ENCODE measurements around the gene ABCD4.
"Not testable (repeated sequence)": the region's sequence is repeated elsewhere in the genome, so short reads cannot be mapped to it uniquely, and the experiment has no call there.

The ABCD4 gene

DNA sequence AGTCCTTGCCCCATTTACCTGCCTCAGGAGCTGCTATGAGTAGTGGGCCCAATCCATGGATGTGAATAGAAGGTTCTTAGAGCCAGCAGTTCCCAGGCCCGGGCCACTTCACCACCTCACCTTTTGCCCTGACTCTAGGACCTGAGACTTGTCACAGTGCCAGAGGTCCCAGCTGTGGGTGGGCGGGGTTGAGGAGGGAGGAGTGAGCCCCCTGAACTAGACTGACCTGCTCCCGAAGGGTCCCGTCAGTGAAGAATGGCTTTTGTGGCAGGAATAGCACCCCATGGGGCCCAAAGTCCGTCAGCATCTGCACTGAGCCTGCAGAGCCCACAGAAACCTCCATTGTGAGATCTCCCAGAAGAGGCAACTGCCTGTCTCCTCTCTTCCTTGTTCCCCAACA lies 12.9 kb downstream of the ABCD4 start:
- no peak overlapping the region for H3K27ac ChIP-seq
- TF ChIP-seq ZFX (IDR thresholded peaks at IDR 0.05; ENCODE audit: borderline replicate concordance): no peak
- TF ChIP-seq, protein P1, sequence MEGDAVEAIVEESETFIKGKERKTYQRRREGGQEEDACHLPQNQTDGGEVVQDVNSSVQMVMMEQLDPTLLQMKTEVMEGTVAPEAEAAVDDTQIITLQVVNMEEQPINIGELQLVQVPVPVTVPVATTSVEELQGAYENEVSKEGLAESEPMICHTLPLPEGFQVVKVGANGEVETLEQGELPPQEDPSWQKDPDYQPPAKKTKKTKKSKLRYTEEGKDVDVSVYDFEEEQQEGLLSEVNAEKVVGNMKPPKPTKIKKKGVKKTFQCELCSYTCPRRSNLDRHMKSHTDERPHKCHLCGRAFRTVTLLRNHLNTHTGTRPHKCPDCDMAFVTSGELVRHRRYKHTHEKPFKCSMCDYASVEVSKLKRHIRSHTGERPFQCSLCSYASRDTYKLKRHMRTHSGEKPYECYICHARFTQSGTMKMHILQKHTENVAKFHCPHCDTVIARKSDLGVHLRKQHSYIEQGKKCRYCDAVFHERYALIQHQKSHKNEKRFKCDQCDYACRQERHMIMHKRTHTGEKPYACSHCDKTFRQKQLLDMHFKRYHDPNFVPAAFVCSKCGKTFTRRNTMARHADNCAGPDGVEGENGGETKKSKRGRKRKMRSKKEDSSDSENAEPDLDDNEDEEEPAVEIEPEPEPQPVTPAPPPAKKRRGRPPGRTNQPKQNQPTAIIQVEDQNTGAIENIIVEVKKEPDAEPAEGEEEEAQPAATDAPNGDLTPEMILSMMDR (IDR thresholded peaks at IDR 0.05): no peak

DNA sequence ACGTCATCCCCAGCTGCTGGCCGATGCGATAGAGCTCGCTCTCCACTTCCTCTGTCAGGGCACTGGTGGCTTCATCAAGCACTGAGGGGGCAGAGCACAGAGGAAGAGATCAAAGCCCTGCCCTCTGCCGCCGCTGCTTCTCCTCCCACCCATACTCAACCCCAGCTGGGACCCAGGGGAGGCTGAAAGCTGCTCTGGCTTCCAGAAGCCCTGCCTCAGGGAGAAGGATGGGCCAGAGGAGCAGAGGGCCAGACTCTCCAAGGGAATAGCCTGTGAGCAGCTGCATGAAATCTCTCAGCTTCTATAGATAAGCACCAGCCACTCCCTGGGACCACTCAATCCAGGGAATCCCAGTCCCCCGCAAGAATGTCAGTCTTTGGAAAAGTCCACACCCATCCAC lies 16.0 kb downstream of the ABCD4 start:
- no peak for TF ChIP-seq ZFX (IDR thresholded peaks at IDR 0.05; ENCODE audit: borderline replicate concordance)
- TF ChIP-seq, protein P1 (IDR thresholded peaks at IDR 0.05): no peak

DNA sequence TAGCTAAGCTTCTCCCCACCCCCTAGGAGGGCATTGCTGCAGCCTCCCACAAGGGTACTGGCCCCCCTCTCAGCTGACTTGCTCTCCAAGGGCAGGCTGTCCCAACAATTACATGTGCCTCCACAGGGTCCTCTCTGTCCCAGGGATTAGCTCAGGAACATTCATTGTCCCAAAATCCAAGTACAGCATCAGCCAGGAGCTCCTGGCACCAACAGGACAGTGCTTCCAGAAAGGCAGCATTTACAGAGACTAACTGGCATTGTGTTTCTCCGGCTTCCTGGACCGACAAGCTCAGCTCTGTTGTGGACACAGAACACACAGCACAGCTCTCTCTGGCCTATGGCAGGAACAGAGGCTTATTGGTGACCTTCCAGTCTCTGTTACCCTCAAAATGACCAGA lies 21.7 kb downstream of the ABCD4 start:
- TF ChIP-seq ZFX (IDR thresholded peaks at IDR 0.05; ENCODE audit: borderline replicate concordance): no peak
- TF ChIP-seq, protein P1 (IDR thresholded peaks at IDR 0.05): no peak
- H3K27ac ChIP-seq: no peak overlapping the region

More for the DNA sequence above, 16.0 kb downstream of the ABCD4 start:
- H3K27ac ChIP-seq: no peak overlapping the region

DNA sequence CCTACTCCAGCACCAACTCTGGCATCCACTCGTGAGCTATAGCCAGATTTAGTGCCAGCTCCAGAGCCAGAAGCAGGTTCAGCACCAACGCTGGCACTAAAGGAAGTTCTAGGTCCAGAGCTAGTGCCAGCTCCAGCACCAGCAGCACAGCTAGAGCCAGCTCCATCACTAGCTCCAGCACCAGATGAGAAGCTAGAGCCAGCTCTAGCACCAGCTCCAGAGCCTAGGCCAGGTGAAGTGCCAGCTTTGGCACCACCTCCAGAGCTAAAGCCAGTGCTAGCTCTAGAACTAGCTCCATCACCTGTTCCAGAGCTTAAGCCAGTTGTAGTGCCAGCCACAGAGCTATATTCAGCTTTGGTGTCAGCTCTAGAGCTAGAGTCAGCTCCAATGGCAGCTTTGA lies 24.7 kb downstream of the ABCD4 start:
- H3K27ac ChIP-seq: no peak overlapping the region

DNA sequence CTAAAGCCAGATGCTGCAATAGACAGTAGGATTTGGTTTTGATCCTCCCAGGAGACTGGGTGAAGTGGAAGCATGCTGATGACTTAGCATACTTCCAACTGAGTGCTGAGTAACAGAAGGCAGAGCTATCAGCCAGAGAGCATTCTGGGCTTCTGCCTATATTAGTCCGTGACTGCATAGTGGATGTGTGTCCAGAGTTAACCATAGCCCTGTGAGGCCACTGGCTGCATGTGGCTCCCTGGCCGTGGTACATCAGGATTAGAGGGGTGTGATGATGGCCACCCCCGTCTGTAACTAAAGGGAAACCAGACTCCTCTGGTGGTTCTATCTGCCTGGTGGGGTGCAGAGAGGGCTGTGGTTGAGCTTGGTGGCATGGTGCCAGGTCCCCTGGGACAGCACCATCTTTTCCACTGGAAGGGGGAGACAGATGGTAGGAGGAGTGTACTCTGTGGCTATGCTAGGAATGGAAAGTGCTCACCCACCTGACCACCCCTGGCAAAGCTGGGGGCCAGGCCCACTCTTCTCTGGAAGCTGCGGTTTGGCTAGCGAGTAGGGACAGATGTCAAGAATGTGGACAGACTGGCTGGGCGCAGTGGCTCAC lies 27.4 kb downstream of the ABCD4 start:
- H3K27ac ChIP-seq: no peak overlapping the region

More for the DNA sequence above, 24.7 kb downstream of the ABCD4 start:
- TF ChIP-seq, protein P1 (IDR thresholded peaks at IDR 0.05): no peak
- TF ChIP-seq ZFX (IDR thresholded peaks at IDR 0.05; ENCODE audit: borderline replicate concordance): no peak

DNA sequence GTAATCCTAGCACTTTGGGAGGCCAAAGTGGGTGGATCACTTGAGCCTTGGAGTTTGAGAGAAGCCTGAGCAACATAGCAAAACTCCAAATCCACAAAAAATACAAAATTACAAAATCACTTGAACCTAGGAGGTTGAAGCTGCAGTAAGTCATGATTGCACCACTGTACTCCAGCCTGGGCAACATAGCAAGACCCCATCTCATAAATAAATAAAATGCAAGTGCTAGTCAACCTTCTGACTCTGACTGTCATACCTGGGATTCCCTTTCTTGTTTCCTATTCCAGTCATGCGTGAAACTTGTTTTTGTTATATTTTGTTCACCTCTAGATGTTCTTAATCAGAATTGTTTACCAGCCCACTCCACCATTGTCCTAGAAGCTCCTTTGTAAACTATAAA lies 31.4 kb downstream of the ABCD4 start:
- H3K27ac ChIP-seq: no peak overlapping the region
- TF ChIP-seq, protein P1 (IDR thresholded peaks at IDR 0.05): no peak
- no peak for TF ChIP-seq ZFX (IDR thresholded peaks at IDR 0.05; ENCODE audit: borderline replicate concordance)

More for the DNA sequence above, 27.4 kb downstream of the ABCD4 start:
- no peak for TF ChIP-seq ZFX (IDR thresholded peaks at IDR 0.05; ENCODE audit: borderline replicate concordance)
- TF ChIP-seq, protein P1 (IDR thresholded peaks at IDR 0.05): no peak

DNA sequence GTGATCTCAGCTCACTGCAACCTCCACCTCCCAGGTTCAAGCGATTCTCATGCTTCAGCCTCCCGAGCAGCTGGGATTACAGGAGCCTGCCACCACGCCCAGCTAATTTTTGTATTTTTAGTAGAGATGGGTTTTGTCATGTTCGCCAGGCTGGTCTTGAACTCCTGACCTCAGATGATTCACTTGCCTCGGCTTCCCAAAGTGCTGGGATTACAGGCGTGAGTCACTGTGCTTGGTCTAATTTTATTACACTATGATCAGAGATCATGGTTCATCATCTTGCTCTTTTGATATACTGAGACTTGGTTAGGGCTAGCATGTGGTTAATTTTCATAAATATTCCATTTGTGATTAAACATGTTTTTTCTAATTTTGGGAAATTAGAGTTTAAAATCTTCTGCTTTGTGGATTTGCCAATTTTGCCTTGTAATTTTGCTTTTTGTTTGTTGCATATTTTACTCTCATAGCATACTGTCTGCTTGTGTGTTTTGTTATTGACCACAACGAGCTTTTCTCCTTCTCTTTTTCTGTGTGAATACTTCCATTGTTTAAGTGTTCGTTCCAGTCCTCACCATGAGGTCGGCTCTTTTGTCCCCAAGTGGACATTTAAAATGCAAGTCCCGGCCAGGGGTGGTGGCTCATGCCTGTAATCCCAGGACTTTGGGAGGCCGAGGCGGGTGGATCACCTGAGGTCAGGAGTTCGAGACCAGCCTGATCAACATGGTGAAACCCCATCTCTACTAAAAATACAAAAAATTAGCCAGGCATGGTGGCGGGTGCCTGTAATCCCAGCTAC lies 32.2 kb downstream of the ABCD4 start:
- H3K27ac ChIP-seq: not testable (repeated sequence)
